Esophagus muscularis mucosa (tissue), 3 donors: ENCODE data around the gene ATP6V1F.

Experiments
- POLR2A ChIP-seq: fragments of 450-650 bp; IDR thresholded peaks from one replicate; pipeline ENCODE4 v1.6.1; 2017; ENCODE audit warnings: antibody characterized with exemption, moderate library complexity, mild to moderate bottlenecking, low read depth
- TF ChIP-seq, protein P1 (sequence below), 3 experiments: fragments of 200-600 bp in 2 of 3; fragments of 450-650 bp in 1 of 3; sonication (generic) in 2 of 3; IDR thresholded peaks; one replicate each; pipeline ENCODE4 v1.5.1; 2017 to 2019; ENCODE audit warnings: antibody characterized with exemption in 3 of 3, mild to moderate bottlenecking in 2 of 3, moderate library complexity in 1 of 3

DNA sequence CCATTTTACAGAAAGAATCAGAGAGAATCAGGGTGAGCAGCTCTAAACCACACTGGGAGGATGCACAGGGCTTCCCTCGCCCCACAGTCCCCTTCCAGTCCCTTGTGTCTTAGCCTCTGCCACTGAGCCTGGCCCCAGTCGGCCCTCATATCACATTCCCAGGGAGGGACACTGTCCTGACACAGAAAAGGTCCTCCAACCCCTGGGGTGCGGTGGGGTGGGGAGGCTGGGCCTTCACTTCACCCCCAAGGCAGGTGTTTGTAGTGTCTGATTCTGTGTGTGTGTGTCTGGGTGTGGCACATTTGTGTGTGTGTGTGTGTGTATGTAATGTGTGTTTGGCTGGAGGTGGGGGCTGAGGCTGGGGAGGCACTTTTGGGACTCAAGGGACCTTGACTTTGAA is 49.6 kb downstream of the ATP6V1F start:
- TF ChIP-seq, protein P1, sequence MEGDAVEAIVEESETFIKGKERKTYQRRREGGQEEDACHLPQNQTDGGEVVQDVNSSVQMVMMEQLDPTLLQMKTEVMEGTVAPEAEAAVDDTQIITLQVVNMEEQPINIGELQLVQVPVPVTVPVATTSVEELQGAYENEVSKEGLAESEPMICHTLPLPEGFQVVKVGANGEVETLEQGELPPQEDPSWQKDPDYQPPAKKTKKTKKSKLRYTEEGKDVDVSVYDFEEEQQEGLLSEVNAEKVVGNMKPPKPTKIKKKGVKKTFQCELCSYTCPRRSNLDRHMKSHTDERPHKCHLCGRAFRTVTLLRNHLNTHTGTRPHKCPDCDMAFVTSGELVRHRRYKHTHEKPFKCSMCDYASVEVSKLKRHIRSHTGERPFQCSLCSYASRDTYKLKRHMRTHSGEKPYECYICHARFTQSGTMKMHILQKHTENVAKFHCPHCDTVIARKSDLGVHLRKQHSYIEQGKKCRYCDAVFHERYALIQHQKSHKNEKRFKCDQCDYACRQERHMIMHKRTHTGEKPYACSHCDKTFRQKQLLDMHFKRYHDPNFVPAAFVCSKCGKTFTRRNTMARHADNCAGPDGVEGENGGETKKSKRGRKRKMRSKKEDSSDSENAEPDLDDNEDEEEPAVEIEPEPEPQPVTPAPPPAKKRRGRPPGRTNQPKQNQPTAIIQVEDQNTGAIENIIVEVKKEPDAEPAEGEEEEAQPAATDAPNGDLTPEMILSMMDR (IDR thresholded peaks at IDR 0.05), result no peak
- no peak for TF ChIP-seq POLR2A
